ENCODE measurements around the gene CD2AP.

DNA sequence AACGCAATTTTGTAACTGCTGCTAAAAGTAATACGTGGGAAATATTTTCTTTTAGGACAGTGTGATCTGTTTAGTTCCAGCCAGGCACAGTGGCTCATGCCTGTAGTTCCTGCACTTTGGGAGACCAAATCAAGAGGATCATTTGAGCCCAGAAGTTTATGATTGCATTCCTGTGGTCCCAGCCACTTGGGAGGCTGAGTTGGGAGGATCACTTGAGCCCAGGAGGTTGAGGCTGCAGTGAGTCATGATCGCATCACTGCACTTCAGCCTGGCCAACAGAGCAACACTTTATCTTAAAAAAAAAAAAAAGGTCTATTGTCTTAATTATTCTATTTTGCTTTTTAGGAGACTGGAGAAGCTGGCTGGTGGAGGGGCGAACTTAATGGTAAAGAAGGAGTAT lies 101.5 kb downstream of the CD2AP start:
- no peak for TF ChIP-seq CTCF (IDR thresholded peaks at IDR 0.05)
- no peak for TF ChIP-seq EZH2 (IDR thresholded peaks at IDR 0.05; ENCODE audit: borderline replicate concordance, insufficient read depth, low read depth, low read length, poor library complexity, severe bottlenecking)

All from B cell (primary cell).